IMR-90 (cell line): ENCODE data around the gene EXOC5.

Experiments
- CTCF ChIP-seq: conservative IDR thresholded peaks from 2 replicates; pipeline ENCODE4 v1.5.1; 2012; ENCODE audit warnings: mild to moderate bottlenecking, low read depth, low read length, improper control_type of control experiment
- NFE2L2 ChIP-seq: fragments of 150-350 bp; IDR thresholded peaks from 2 replicates; pipeline ENCODE4 v1.6.1; 2016; ENCODE audit warnings: low read depth, mild to moderate bottlenecking, low read length
- POLR2A ChIP-seq: IDR thresholded peaks from 2 replicates; pipeline ENCODE4 v1.6.1; 2012; ENCODE audit warnings: mild to moderate bottlenecking, low read depth, low read length

- TF ChIP-seq CTCF (no peak), POLR2A (no peak), NFE2L2 (no peak)
Measured at GRCh38 chr14:57297852-57298251, 29.1 kb upstream of the EXOC5 start.
